Activated T-cell treated with anti-CD3 and anti-CD28 coated beads, Interleukin-2, amount 50 U/mL, for 24 hours (primary cell): ENCODE data around the gene ZSWIM3.
"Not testable (repeated sequence)": the region's sequence is repeated elsewhere in the genome, so short reads cannot be mapped to it uniquely, and the experiment has no call there.

Experiments used
- DNase-seq: peaks from one replicate; pipeline ENCODE4 v3.0.0-alpha.2; 2020
- H3K27ac Mint-ChIP-seq: 2 replicates; pipeline ENCODE4 v1.8.0; 2020; ENCODE audit warnings: mild to moderate bottlenecking, mixed read lengths
- H3K27me3 Mint-ChIP-seq: 2 replicates; pipeline ENCODE4 v1.8.0; 2020; ENCODE audit warnings: mixed read lengths
- H3K36me3 Mint-ChIP-seq: 2 replicates; pipeline ENCODE4 v1.8.0; 2020; ENCODE audit warnings: low read depth, mixed read lengths
- H3K4me1 Mint-ChIP-seq: 2 replicates; pipeline ENCODE4 v1.8.0; 2020; ENCODE audit warnings: low read depth, mixed read lengths
- H3K4me3 Mint-ChIP-seq: 2 replicates; pipeline ENCODE4 v1.8.0; 2020; ENCODE audit warnings: mild to moderate bottlenecking, moderate library complexity, mixed read lengths
- H3K9me3 Mint-ChIP-seq: 2 replicates; pipeline ENCODE4 v1.8.0; 2020; ENCODE audit warnings: mixed read lengths

The ZSWIM3 gene

GRCh38 chr20:45861221-45862075, 4.0 kb downstream of the ZSWIM3 start:
- peaks cover 31% of the 10 kb centered on the region for H3K4me1 Mint-ChIP-seq
- no peaks in the 10 kb centered on the region for H3K27me3 Mint-ChIP-seq
- peaks cover 22% of the 10 kb centered on the region for H3K36me3 Mint-ChIP-seq
- no peak for DNase-seq
- H3K4me3 Mint-ChIP-seq, result no peak overlapping the region
- H3K27ac Mint-ChIP-seq, result no peak overlapping the region
- H3K9me3 Mint-ChIP-seq, result no peaks in the 10 kb centered on the region

GRCh38 chr20:45863543-45864470, 6.4 kb downstream of the ZSWIM3 start:
- no peak overlapping the region for H3K27ac Mint-ChIP-seq

GRCh38 chr20:45866454-45866853, 9.0 kb downstream of the ZSWIM3 start:
- H3K4me1 Mint-ChIP-seq, result peaks cover 1% of the 10 kb centered on the region
- no peak for DNase-seq
- H3K27me3 Mint-ChIP-seq, result no peaks in the 10 kb centered on the region
- no peak overlapping the region for H3K4me3 Mint-ChIP-seq
- H3K36me3 Mint-ChIP-seq, result peaks cover 5% of the 10 kb centered on the region
- no peak overlapping the region for H3K27ac Mint-ChIP-seq
- no peaks in the 10 kb centered on the region for H3K9me3 Mint-ChIP-seq

More at GRCh38 chr20:45863543-45864470, 6.4 kb downstream of the ZSWIM3 start:
- peaks cover 15% of the 10 kb centered on the region for H3K4me1 Mint-ChIP-seq
- H3K9me3 Mint-ChIP-seq, result no peaks in the 10 kb centered on the region
- no peak for DNase-seq
- H3K4me3 Mint-ChIP-seq, result no peak overlapping the region
- H3K27me3 Mint-ChIP-seq, result no peaks in the 10 kb centered on the region
- H3K36me3 Mint-ChIP-seq, result peaks cover 12% of the 10 kb centered on the region

- Mint-ChIP-seq H3K27me3 (no peaks in the 10 kb centered on the region), H3K9me3 (no peaks in the 10 kb centered on the region), H3K4me3 (no peak overlapping the region), H3K27ac (no peak overlapping the region), H3K4me1 (peaks cover 1% of the 10 kb centered on the region), H3K36me3 (peaks cover 5% of the 10 kb centered on the region)
- DNase-seq, result no peak
Observed at GRCh38 chr20:45867136-45867818, 9.9 kb downstream of the ZSWIM3 start.

- DNase-seq, result no peak
- H3K4me3 Mint-ChIP-seq, result no peak overlapping the region
Observed at GRCh38 chr20:45867819-45868176, 10.4 kb downstream of the ZSWIM3 start.

GRCh38 chr20:45872626-45873025, 15.2 kb downstream of the ZSWIM3 start:
- Mint-ChIP-seq H3K4me3 (no peak overlapping the region), H3K27me3 (no peaks in the 10 kb centered on the region), H3K4me1 (no peaks in the 10 kb centered on the region), H3K36me3 (peaks cover 11% of the 10 kb centered on the region), H3K9me3 (no peaks in the 10 kb centered on the region), H3K27ac (no peak overlapping the region)
- no peak for DNase-seq

More at GRCh38 chr20:45867819-45868176, 10.4 kb downstream of the ZSWIM3 start:
- Mint-ChIP-seq H3K27ac (no peak overlapping the region), H3K36me3 (peaks cover 5% of the 10 kb centered on the region), H3K4me1 (peaks cover 1% of the 10 kb centered on the region), H3K27me3 (no peaks in the 10 kb centered on the region), H3K9me3 (no peaks in the 10 kb centered on the region)

- DNase-seq, result no peak
- Mint-ChIP-seq H3K4me3 (no peak overlapping the region), H3K4me1 (no peaks in the 10 kb centered on the region), H3K27me3 (no peaks in the 10 kb centered on the region), H3K27ac (no peak overlapping the region), H3K9me3 (no peaks in the 10 kb centered on the region), H3K36me3 (peaks cover 19% of the 10 kb centered on the region)
Observed at GRCh38 chr20:45873409-45874103, 16.1 kb downstream of the ZSWIM3 start.

GRCh38 chr20:45874104-45874481, 16.7 kb downstream of the ZSWIM3 start:
- peaks cover 19% of the 10 kb centered on the region for H3K36me3 Mint-ChIP-seq
- H3K9me3 Mint-ChIP-seq, H3K27me3 Mint-ChIP-seq, DNase-seq, H3K27ac Mint-ChIP-seq, H3K4me3 Mint-ChIP-seq, H3K4me1 Mint-ChIP-seq: not testable (repeated sequence)

- no peak overlapping the region for H3K27ac Mint-ChIP-seq
- no peak overlapping the region for H3K4me3 Mint-ChIP-seq
- no peak for DNase-seq
- H3K9me3 Mint-ChIP-seq, result no peaks in the 10 kb centered on the region
- H3K36me3 Mint-ChIP-seq, result peaks cover 19% of the 10 kb centered on the region
- H3K4me1 Mint-ChIP-seq, result no peaks in the 10 kb centered on the region
- H3K27me3 Mint-ChIP-seq, result no peaks in the 10 kb centered on the region
Observed at GRCh38 chr20:45874576-45874975, 17.2 kb downstream of the ZSWIM3 start.

GRCh38 chr20:45878076-45878761, 20.8 kb downstream of the ZSWIM3 start:
- Mint-ChIP-seq H3K27me3 (no peaks in the 10 kb centered on the region), H3K9me3 (no peaks in the 10 kb centered on the region), H3K4me3 (no peak overlapping the region), H3K27ac (no peak overlapping the region), H3K36me3 (peaks cover 36% of the 10 kb centered on the region), H3K4me1 (peaks cover 22% of the 10 kb centered on the region)
- DNase-seq, result no peak

GRCh38 chr20:45880988-45881788, 23.8 kb downstream of the ZSWIM3 start, which contains the start of gene ZSWIM1:
ZSWIM1 (plus strand) TSS chr20:45881227; CDS start chr20:45882593, 1,366 bp downstream.
- peak within 1 kb of the TSS; percentile 98 for H3K27ac Mint-ChIP-seq
- peaks cover 52% of the 10 kb centered on the region for H3K36me3 Mint-ChIP-seq
- no peaks in the 10 kb centered on the region for H3K9me3 Mint-ChIP-seq
- DNase-seq, result peak; percentile 98
- peaks cover 48% of the 10 kb centered on the region for H3K4me1 Mint-ChIP-seq
- no peaks in the 10 kb centered on the region for H3K27me3 Mint-ChIP-seq
- H3K4me3 Mint-ChIP-seq, result peak within 1 kb of the TSS; percentile 95

GRCh38 chr20:45882469-45883099, 25.2 kb downstream of the ZSWIM3 start:
- Mint-ChIP-seq H3K27ac (peak overlapping the region; percentile 65), H3K4me3 (peak overlapping the region; percentile 57), H3K27me3 (no peaks in the 10 kb centered on the region), H3K4me1 (peaks cover 54% of the 10 kb centered on the region), H3K36me3 (peaks cover 48% of the 10 kb centered on the region), H3K9me3 (no peaks in the 10 kb centered on the region)
- no peak for DNase-seq
